Left ventricle myocardium inferior (tissue), 1 donor: ENCODE measurements around the gene DDX24. TPM values are rescaled to one million over a fixed set of nuclear protein-coding genes. Genes with fewer than 3 reads are reported as not detected.
A peak's percentile ranks its signal among the peaks of the same experiment; 100 is the strongest.

ENCODE experiments used
- DNase-seq: peaks from one replicate; pipeline ENCODE4 v3.0.0-alpha.2; 2020
- H3K27ac ChIP-seq: fragments of 200-600 bp; replicated peaks from 2 replicates; pipeline ENCODE4 v1.8.0; 2021
- H3K27me3 ChIP-seq: fragments of 200-600 bp; 2 replicates; pipeline ENCODE4 v1.8.0; 2021; ENCODE audit warnings: low read depth
- H3K36me3 ChIP-seq: fragments of 200-600 bp; 2 replicates; pipeline ENCODE4 v1.8.0; 2021
- H3K4me1 ChIP-seq: fragments of 200-600 bp; 2 replicates; pipeline ENCODE4 v1.8.0; 2021
- H3K4me3 ChIP-seq: fragments of 200-600 bp; 2 replicates; pipeline ENCODE4 v1.8.0; 2021; ENCODE audit warnings: mild to moderate bottlenecking, moderate library complexity
- H3K9me3 ChIP-seq: fragments of 200-600 bp; replicated peaks from 2 replicates; pipeline ENCODE4 v1.8.0; 2021
- intact Hi-C: fragments of 100-400 bp; cut with micrococcal nuclease; formaldehyde crosslinking; loops from one replicate; pipeline ENCODE4 v1.11.0; 2022
- total RNA-seq: library from RNA; stranded (reverse); fragmentation: NEBNext Ultra II Directional; extraction: Animal tissue kit (Norgen Biotek cat#: 25700); gene quantifications from one replicate; pipeline ENCODE4 v1.2.1, GENCODE V29; 2021
- TF ChIP-seq, protein P1 (sequence below): fragments of 200-600 bp; IDR thresholded peaks from 2 replicates; pipeline ENCODE4 v1.8.0; 2021; ENCODE audit warnings: antibody characterized with exemption, mild to moderate bottlenecking, borderline replicate concordance
- donor health status: DM: no; HTN: yes; CAD: no; lungs with severe emphysema.

The DDX24 gene
- total RNA-seq, 1 donor from 2014 or later = 208 TPM

GRCh38 chr14:94051779-94052178 lies 29.2 kb downstream of the DDX24 start:
- peak overlapping the region; percentile 47 for H3K27ac ChIP-seq
- intact Hi-C loops = no loop called here
- H3K4me1 ChIP-seq = peaks cover 48% of the 10 kb centered on the region

GRCh38 chr14:94051115-94051514 lies 29.9 kb downstream of the DDX24 start:
- Histone ChIP-seq H3K36me3 (peaks cover 99% of the 10 kb centered on the region), H3K9me3 (no peaks in the 10 kb centered on the region), H3K27ac (peak overlapping the region; percentile 47), H3K27me3 (no peaks in the 10 kb centered on the region), H3K4me1 (peaks cover 48% of the 10 kb centered on the region), H3K4me3 (no peak overlapping the region)
- TF ChIP-seq, protein P1, sequence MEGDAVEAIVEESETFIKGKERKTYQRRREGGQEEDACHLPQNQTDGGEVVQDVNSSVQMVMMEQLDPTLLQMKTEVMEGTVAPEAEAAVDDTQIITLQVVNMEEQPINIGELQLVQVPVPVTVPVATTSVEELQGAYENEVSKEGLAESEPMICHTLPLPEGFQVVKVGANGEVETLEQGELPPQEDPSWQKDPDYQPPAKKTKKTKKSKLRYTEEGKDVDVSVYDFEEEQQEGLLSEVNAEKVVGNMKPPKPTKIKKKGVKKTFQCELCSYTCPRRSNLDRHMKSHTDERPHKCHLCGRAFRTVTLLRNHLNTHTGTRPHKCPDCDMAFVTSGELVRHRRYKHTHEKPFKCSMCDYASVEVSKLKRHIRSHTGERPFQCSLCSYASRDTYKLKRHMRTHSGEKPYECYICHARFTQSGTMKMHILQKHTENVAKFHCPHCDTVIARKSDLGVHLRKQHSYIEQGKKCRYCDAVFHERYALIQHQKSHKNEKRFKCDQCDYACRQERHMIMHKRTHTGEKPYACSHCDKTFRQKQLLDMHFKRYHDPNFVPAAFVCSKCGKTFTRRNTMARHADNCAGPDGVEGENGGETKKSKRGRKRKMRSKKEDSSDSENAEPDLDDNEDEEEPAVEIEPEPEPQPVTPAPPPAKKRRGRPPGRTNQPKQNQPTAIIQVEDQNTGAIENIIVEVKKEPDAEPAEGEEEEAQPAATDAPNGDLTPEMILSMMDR = peak; percentile 52
- intact Hi-C loops = no loop called here
- peak; percentile 46 for DNase-seq

More at GRCh38 chr14:94051779-94052178, 29.2 kb downstream of the DDX24 start:
- Histone ChIP-seq H3K4me3 (no peak overlapping the region), H3K9me3 (no peaks in the 10 kb centered on the region), H3K27me3 (no peaks in the 10 kb centered on the region), H3K36me3 (peaks cover 100% of the 10 kb centered on the region)
- TF ChIP-seq, protein P1 = no peak
- no peak for DNase-seq

- H3K9me3 ChIP-seq = no peaks in the 10 kb centered on the region
- peaks cover 98% of the 10 kb centered on the region for H3K36me3 ChIP-seq
- DNase-seq = peak; percentile 81
- H3K27me3 ChIP-seq = no peaks in the 10 kb centered on the region
- no peak overlapping the region for H3K4me3 ChIP-seq
- intact Hi-C loops = no loop called here
- peak overlapping the region; percentile 47 for H3K27ac ChIP-seq
- TF ChIP-seq, protein P1 = no peak
- peaks cover 48% of the 10 kb centered on the region for H3K4me1 ChIP-seq
These were observed 30.6 kb downstream of the DDX24 start for GRCh38 chr14:94050231-94050880.

DNA sequence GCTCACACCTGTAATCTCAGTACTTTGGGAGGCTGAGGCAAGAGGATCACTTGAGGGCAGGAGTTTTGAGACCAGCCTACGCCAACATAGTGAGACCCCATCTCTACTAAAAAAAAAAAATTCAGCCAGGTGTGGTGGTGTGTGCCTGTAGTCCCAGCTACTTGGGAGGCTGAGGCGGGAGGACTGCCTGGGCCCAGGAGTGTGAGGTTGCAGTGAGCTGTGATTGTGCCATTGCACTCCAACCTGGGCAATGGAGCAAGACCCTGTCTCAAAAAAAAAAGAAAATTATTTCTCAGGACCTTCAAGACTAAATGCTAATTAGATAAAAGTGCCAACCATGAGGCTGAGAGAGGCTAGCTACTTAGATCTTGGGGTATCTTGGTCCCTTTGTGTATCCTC lies 31.4 kb downstream of the DDX24 start:
- peaks cover 48% of the 10 kb centered on the region for H3K4me1 ChIP-seq
- no peaks in the 10 kb centered on the region for H3K9me3 ChIP-seq
- no peak for DNase-seq
- TF ChIP-seq, protein P1 = no peak
- intact Hi-C loops = no loop called here
- no peak overlapping the region for H3K27ac ChIP-seq
- no peak overlapping the region for H3K4me3 ChIP-seq
- H3K36me3 ChIP-seq = peaks cover 91% of the 10 kb centered on the region
- H3K27me3 ChIP-seq = no peaks in the 10 kb centered on the region

GRCh38 chr14:94048691-94049624 lies 32.0 kb downstream of the DDX24 start:
- Histone ChIP-seq H3K27ac (peak overlapping the region; percentile 1), H3K27me3 (no peaks in the 10 kb centered on the region), H3K9me3 (no peaks in the 10 kb centered on the region), H3K4me3 (no peak overlapping the region), H3K36me3 (peaks cover 84% of the 10 kb centered on the region), H3K4me1 (peaks cover 48% of the 10 kb centered on the region)
- intact Hi-C loops = no loop called here
- DNase-seq = no peak
- TF ChIP-seq, protein P1 = no peak
